Vagina (tissue), 2 donors: ENCODE data around the gene TCF25.

Experiments used
- POLR2A ChIP-seq, 2 donors: fragments of 450-650 bp; IDR thresholded peaks; one replicate each; pipeline ENCODE4 v1.6.1; 2017; ENCODE audit warnings: antibody characterized with exemption in 2 of 2, mild to moderate bottlenecking in 2 of 2, moderate library complexity in 2 of 2
- POLR2AphosphoS5 ChIP-seq, 2 donors: sonication (generic); formaldehyde crosslinking; IDR thresholded peaks; one replicate each; pipeline ENCODE4 v1.9.0; 2017; ENCODE audit warnings: antibody characterized with exemption in 2 of 2, mild to moderate bottlenecking in 2 of 2, low read depth in 1 of 2; ENCODE audit not compliant: insufficient read depth in 1 of 2
- TF ChIP-seq, protein P1 (sequence below), 3 experiments: fragments of 450-650 bp in 2 of 3; fragments of 200-600 bp in 1 of 3; sonication (generic) in 1 of 3; IDR thresholded peaks; one replicate each; pipeline ENCODE4 v1.5.1; 2017 to 2019; ENCODE audit warnings: antibody characterized with exemption in 3 of 3, mild to moderate bottlenecking in 2 of 3, moderate library complexity in 2 of 3

DNA sequence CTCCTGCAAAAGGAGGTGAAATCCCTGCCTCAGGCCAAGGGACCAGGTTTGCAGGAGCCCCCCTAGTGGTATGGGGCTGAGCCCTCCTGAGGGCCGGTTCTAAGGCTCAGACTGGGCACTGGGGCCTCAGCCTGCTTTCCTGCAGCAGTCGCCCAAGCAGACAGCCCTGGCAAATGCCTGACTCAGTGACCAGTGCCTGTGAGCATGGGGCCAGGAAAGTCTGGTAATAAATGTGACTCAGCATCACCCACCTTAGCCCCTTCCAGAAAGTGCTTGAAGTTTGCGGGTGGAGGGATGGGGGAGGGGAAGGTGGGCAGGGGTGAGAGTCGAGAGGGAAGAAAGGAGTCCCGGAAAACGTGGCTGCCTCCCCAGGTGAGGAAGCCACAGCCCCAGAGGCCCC is 47.3 kb downstream of the TCF25 start:
- TF ChIP-seq, protein P1, sequence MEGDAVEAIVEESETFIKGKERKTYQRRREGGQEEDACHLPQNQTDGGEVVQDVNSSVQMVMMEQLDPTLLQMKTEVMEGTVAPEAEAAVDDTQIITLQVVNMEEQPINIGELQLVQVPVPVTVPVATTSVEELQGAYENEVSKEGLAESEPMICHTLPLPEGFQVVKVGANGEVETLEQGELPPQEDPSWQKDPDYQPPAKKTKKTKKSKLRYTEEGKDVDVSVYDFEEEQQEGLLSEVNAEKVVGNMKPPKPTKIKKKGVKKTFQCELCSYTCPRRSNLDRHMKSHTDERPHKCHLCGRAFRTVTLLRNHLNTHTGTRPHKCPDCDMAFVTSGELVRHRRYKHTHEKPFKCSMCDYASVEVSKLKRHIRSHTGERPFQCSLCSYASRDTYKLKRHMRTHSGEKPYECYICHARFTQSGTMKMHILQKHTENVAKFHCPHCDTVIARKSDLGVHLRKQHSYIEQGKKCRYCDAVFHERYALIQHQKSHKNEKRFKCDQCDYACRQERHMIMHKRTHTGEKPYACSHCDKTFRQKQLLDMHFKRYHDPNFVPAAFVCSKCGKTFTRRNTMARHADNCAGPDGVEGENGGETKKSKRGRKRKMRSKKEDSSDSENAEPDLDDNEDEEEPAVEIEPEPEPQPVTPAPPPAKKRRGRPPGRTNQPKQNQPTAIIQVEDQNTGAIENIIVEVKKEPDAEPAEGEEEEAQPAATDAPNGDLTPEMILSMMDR (IDR thresholded peaks at IDR 0.05) = no peak
- no peak for TF ChIP-seq POLR2AphosphoS5 (IDR thresholded peaks at IDR 0.05; ENCODE audit: insufficient read depth in 1 of 2, low read depth in 1 of 2)
- TF ChIP-seq POLR2A (IDR thresholded peaks at IDR 0.05) = no peak
